D721Med (cell line): ENCODE measurements around the gene CPE.

Experiments
- DNase-seq: peaks from one replicate; pipeline ENCODE4 v3.0.0; 2011; ENCODE audit warnings: low spot score; ENCODE audit not compliant: insufficient read length
- FAIRE-seq: peaks from 2 replicates; lab custom pipeline; 2011; peaks lifted over from hg19 to GRCh38; lab: Jason Lieb, UNC
- TF ChIP-seq, protein P1 (sequence below): IDR thresholded peaks from 2 replicates; pipeline ENCODE4 v1.5.1; 2012; ENCODE audit warnings: mild to moderate bottlenecking, control low read depth; ENCODE audit not compliant: insufficient read depth; ENCODE audit errors: missing control alignments

Gene CPE

DNA sequence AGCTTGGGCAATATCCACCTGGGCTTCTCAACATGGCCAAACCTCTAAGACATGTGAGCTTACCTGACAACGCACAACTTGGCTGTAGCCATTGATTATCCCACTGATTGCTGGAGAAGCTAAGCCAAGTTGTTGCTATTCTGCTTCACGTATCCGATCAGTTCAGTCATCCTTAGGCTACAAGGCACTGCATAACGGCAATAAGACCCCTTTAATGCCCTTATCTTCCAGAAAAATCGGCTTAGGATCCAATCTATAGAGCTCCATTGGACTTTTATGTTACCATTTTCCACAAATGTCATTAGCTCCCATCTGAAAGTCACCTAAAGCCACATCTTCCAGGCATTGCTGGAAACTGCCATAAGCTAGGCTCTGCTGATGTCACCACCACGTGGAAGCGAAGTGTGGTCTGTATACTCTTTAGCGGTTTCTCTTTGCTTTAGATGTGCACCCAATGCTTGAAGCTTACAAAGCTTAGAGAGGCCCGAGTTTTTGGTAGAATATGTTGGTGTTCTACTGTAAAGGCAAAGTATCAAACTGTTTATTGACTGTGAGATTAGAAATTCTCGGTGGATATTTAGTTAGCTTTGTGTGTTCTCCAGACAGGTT, 163.1 kb downstream of the CPE start:
- TF ChIP-seq, protein P1, sequence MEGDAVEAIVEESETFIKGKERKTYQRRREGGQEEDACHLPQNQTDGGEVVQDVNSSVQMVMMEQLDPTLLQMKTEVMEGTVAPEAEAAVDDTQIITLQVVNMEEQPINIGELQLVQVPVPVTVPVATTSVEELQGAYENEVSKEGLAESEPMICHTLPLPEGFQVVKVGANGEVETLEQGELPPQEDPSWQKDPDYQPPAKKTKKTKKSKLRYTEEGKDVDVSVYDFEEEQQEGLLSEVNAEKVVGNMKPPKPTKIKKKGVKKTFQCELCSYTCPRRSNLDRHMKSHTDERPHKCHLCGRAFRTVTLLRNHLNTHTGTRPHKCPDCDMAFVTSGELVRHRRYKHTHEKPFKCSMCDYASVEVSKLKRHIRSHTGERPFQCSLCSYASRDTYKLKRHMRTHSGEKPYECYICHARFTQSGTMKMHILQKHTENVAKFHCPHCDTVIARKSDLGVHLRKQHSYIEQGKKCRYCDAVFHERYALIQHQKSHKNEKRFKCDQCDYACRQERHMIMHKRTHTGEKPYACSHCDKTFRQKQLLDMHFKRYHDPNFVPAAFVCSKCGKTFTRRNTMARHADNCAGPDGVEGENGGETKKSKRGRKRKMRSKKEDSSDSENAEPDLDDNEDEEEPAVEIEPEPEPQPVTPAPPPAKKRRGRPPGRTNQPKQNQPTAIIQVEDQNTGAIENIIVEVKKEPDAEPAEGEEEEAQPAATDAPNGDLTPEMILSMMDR: no peak
- no peak for FAIRE-seq
- no peak for DNase-seq

DNA sequence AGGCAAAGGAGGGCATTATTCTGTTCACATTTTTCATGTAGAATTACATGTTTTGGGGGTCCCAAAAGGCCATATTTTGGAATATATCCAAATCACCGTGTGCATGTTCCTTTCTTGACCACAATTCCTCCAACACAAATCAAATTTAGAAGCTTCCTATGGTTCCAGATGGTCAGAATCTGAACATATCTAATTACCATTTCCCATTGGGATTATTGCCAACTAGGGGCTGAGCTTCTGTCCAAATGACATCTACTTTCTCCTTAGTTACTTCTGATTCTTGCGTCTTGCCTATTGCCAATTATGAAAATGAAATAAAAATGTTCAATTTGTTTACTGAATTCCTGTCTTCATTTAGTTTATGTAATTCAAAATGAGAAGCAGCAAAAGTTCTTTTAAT, 163.7 kb downstream of the CPE start:
- DNase-seq (no peak), FAIRE-seq (no peak)
- TF ChIP-seq, protein P1: no peak
